ENCODE data around the gene ZNF200.

ZNF200 gene

GRCh38 chr16:3254309-3254708 lies 19.4 kb upstream of the ZNF200 start:
- CTCF ChIA-PET: interaction anchor here (1.2 to 2.2 kb wide), 2 partner anchors 10 to 13 kb away, joined by 3 to 6 read pairs; no protein-coding TSS in a partner anchor
- TF ChIP-seq CTCF (IDR thresholded peaks at IDR 0.05; ENCODE audit: insufficient read depth, low read length, missing control alignments): no peak
- POLR2A ChIA-PET: no interaction called here
- no peak for DNase-seq (ENCODE audit: low read depth, low spot score)
- H3K4me3 ChIP-seq (ENCODE audit: low read depth, low read length): no peak overlapping the region

GRCh38 chr16:3252967-3253366 lies 18.0 kb upstream of the ZNF200 start:
- ChIA-PET CTCF (interaction anchor here (0.9 to 2.2 kb wide), 2 partner anchors 12 to 14 kb away, joined by 3 to 6 read pairs; no protein-coding TSS in a partner anchor), POLR2A (no interaction called here)
- no peak for DNase-seq (ENCODE audit: low read depth, low spot score)
- no peak for TF ChIP-seq CTCF (IDR thresholded peaks at IDR 0.05; ENCODE audit: insufficient read depth, low read length, missing control alignments)
- H3K4me3 ChIP-seq (ENCODE audit: low read depth, low read length): no peak overlapping the region

GRCh38 chr16:3249451-3249850 lies 14.5 kb upstream of the ZNF200 start:
- H3K4me3 ChIP-seq (ENCODE audit: low read depth, low read length): no peak overlapping the region
- TF ChIP-seq CTCF (IDR thresholded peaks at IDR 0.05; ENCODE audit: insufficient read depth, low read length, missing control alignments): no peak
- ChIA-PET CTCF (interaction anchor here (1.4 kb wide), 1 partner anchor 17 kb away, joined by 6 read pairs; no protein-coding TSS in a partner anchor), POLR2A (no interaction called here)
- DNase-seq (ENCODE audit: low read depth, low spot score): no peak

GRCh38 chr16:3249020-3249419 lies 14.1 kb upstream of the ZNF200 start:
- ChIA-PET CTCF (no interaction called here), POLR2A (no interaction called here)
- no peak for TF ChIP-seq CTCF (IDR thresholded peaks at IDR 0.05; ENCODE audit: insufficient read depth, low read length, missing control alignments)

GRCh38 chr16:3248596-3248995 lies 13.6 kb upstream of the ZNF200 start:
- no peak for TF ChIP-seq CTCF (IDR thresholded peaks at IDR 0.05; ENCODE audit: insufficient read depth, low read length, missing control alignments)
- DNase-seq (ENCODE audit: low read depth, low spot score): no peak
- H3K4me3 ChIP-seq (ENCODE audit: low read depth, low read length): no peak overlapping the region
- CTCF ChIA-PET: no interaction called here
- POLR2A ChIA-PET: interaction anchor here (0.6 kb wide), 1 partner anchor 639 kb away, joined by 4 read pairs; no protein-coding TSS in a partner anchor

More at GRCh38 chr16:3249020-3249419, 14.1 kb upstream of the ZNF200 start:
- DNase-seq (ENCODE audit: low read depth, low spot score): no peak
- H3K4me3 ChIP-seq (ENCODE audit: low read depth, low read length): no peak overlapping the region

GRCh38 chr16:3246876-3247275 lies 11.9 kb upstream of the ZNF200 start:
- TF ChIP-seq CTCF (IDR thresholded peaks at IDR 0.05; ENCODE audit: insufficient read depth, low read length, missing control alignments): no peak
- H3K4me3 ChIP-seq (ENCODE audit: low read depth, low read length): no peak overlapping the region
- no peak for DNase-seq (ENCODE audit: low read depth, low spot score)
- ChIA-PET POLR2A (no interaction called here), CTCF (no interaction called here)
